ENCODE results near the gene LPP. TPM values are rescaled to one million over a fixed set of nuclear protein-coding genes. Genes with fewer than 3 reads are reported as not detected.

The LPP gene
- total and polyA plus RNA-seq, 8 donors, result 23.1 to 220 (median 26.7) TPM

- H3K27me3 ChIP-seq, result no peaks in the 10 kb centered on the region
- peaks cover 7 to 36% of the 10 kb centered on the region in 2 donors for H3K4me1 ChIP-seq
- H3K36me3 ChIP-seq, result no peaks in the 10 kb centered on the region
- TF ChIP-seq CTCF (IDR thresholded peaks at IDR 0.05), result no peak
- H3K4me3 ChIP-seq, result no peak overlapping the region
- H3K27ac ChIP-seq, result no peak overlapping the region
- no peak for ATAC-seq
- H3K9me3 ChIP-seq, result peaks cover 6 to 26% of the 10 kb centered on the region in 2 donors
- DNase-seq, result no peak
- intact Hi-C loops (cut with DNase I), result no loop called here
These were observed 351.2 kb downstream of the LPP start for GRCh38 chr3:188505151-188505550.

DNA sequence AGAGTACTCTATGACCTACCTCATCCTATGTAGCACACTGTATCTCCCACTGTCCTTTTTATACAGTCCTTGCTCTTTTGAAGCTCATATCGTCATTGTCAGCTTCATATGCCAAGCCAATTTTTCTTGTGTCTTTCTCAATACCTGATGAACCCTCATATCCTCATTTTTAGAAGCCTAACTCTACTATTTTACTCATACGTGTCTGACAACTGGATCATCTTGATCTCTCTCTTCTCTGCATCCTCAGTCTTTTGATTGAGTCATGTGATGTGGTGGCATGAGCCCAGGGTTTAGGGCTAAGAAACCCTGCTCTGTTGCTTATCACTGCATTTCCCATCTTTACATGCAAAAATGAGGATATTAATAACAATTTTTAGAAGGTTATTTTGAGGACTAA lies 352.0 kb downstream of the LPP start:
- Histone ChIP-seq H3K27ac (no peak overlapping the region), H3K4me3 (no peak overlapping the region), H3K4me1 (peaks cover 7 to 36% of the 10 kb centered on the region in 2 donors), H3K36me3 (no peaks in the 10 kb centered on the region), H3K9me3 (peaks cover 6 to 26% of the 10 kb centered on the region in 2 donors), H3K27me3 (no peaks in the 10 kb centered on the region)
- TF ChIP-seq CTCF (IDR thresholded peaks at IDR 0.05), result no peak
- ATAC-seq, result no peak
- DNase-seq, result no peak
- intact Hi-C loops (cut with DNase I), result no loop called here

- DNase-seq (no peak), ATAC-seq (no peak)
- Histone ChIP-seq H3K4me1 (peaks cover 7 to 36% of the 10 kb centered on the region in 2 donors), H3K4me3 (no peak overlapping the region), H3K27ac (no peak overlapping the region), H3K36me3 (no peaks in the 10 kb centered on the region), H3K27me3 (no peaks in the 10 kb centered on the region), H3K9me3 (peaks cover 6 to 26% of the 10 kb centered on the region in 2 donors)
- TF ChIP-seq CTCF (IDR thresholded peaks at IDR 0.05), result no peak
- intact Hi-C loops (cut with DNase I), result no loop called here
These were observed 352.5 kb downstream of the LPP start for GRCh38 chr3:188506446-188506845.

DNA sequence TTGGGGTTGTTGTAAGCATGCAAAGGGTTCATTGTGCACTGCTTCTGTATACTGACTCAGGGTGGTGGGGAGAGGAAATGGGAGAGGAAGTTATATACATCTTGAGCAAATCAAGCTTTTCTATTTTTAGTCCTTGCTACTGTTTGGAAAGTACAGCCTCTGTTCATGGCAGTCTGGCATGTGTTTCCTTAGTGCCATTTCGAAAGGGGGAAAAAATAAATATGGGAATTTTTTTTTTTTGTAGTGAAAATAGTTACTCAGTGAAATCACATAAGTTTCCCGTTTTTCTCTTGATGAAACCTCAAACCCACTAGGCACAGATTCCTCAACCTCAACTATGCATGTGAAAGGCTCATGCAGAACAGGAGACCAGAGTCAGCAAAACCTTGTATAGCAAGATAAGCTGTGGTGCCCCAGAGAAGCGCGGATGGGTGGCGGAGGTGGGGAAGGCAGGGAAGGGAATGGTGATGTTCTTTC lies 353.3 kb downstream of the LPP start:
- peak; percentile 86 for ATAC-seq
- Histone ChIP-seq H3K4me1 (peaks cover 7 to 36% of the 10 kb centered on the region in 2 donors), H3K27me3 (no peaks in the 10 kb centered on the region), H3K36me3 (no peaks in the 10 kb centered on the region), H3K27ac (peak overlapping the region in 1 of 2 donors; percentile 38), H3K4me3 (no peak overlapping the region), H3K9me3 (peaks cover 6 to 21% of the 10 kb centered on the region in 2 donors)
- intact Hi-C loops (cut with DNase I), result no loop called here
- peak in 1 of 4 donors; percentile 44 for DNase-seq
- no peak for TF ChIP-seq CTCF (IDR thresholded peaks at IDR 0.05)

DNA sequence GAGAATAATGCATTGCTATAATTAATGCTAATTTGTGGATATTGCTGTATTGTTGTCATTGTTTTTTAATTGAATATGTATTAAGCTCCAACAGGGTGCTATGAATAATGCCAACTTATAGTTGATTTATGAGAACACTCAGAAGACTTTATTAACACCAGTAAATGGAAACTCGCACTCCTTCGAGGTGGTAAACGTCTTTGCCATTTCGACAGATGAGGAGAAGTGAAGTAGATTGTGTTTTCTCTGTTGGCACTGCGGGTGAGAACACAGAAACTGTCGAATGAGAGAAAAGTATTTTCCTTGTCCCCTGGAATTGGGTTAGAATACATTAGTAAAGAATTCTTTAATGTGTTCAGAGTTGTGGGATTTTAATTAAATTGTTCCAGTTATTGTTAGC lies 354.5 kb downstream of the LPP start:
- Histone ChIP-seq H3K27me3 (no peaks in the 10 kb centered on the region), H3K4me1 (peaks cover 7 to 36% of the 10 kb centered on the region in 2 donors), H3K9me3 (peaks cover 6 to 9% of the 10 kb centered on the region in 2 donors), H3K36me3 (no peaks in the 10 kb centered on the region), H3K4me3 (no peak overlapping the region), H3K27ac (no peak overlapping the region)
- ATAC-seq (no peak), DNase-seq (no peak)
- no peak for TF ChIP-seq CTCF (IDR thresholded peaks at IDR 0.05)
- intact Hi-C loops (cut with DNase I), result no loop called here

Measured in left lung (tissue), 10 donors.